ENCODE results near the gene DPPA5. TPM values are rescaled to one million over a fixed set of nuclear protein-coding genes. Genes with fewer than 3 reads are reported as not detected.

Gene DPPA5
- total RNA-seq, 2 donors from 2014 or later: 4.1 TPM; not detected in 1

DNA sequence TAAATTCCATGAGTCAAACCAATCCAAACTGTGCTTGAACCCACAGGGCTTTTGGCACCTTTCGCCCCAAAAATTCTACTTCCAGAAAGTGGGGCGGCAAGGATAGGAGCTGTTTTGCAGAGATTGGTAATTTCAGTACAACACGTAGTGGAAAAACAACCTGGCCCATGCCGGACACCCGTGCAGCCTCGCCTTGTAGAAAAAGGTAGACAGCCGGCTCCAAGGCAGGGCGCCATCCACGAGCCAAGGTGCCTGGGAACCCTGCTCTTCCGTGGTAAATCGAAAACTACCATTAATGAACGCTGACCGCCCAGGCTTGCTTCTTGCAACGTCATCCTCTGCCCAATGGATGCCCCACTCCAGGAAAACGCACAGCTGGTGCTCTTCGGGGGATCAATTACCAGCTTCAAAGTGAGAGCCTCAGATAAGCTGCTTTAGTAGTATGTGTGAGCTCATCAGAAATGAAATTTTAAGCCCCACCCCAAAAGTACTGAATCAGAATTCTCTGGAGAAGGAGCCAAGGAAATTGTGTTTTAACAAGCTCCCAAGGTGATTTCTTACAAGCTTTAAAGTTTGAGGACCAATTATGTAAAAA is 13.8 kb upstream of the DPPA5 start:
- DNase-seq (ENCODE audit: low spot score): no peak
- no peaks in the 10 kb centered on the region for H3K27me3 ChIP-seq (replicated peaks; ENCODE audit: insufficient read depth)
- no peaks in the 10 kb centered on the region for H3K36me3 ChIP-seq
- no peak overlapping the region for H3K27ac ChIP-seq
- TF ChIP-seq POLR2A (IDR thresholded peaks at IDR 0.05) (no peak), POLR2AphosphoS5 (IDR thresholded peaks at IDR 0.05) (no peak)
- TF ChIP-seq, protein P1, sequence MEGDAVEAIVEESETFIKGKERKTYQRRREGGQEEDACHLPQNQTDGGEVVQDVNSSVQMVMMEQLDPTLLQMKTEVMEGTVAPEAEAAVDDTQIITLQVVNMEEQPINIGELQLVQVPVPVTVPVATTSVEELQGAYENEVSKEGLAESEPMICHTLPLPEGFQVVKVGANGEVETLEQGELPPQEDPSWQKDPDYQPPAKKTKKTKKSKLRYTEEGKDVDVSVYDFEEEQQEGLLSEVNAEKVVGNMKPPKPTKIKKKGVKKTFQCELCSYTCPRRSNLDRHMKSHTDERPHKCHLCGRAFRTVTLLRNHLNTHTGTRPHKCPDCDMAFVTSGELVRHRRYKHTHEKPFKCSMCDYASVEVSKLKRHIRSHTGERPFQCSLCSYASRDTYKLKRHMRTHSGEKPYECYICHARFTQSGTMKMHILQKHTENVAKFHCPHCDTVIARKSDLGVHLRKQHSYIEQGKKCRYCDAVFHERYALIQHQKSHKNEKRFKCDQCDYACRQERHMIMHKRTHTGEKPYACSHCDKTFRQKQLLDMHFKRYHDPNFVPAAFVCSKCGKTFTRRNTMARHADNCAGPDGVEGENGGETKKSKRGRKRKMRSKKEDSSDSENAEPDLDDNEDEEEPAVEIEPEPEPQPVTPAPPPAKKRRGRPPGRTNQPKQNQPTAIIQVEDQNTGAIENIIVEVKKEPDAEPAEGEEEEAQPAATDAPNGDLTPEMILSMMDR (IDR thresholded peaks at IDR 0.05): no peak
- intact Hi-C loops (cut with DNase I): no loop called here
- no peaks in the 10 kb centered on the region for H3K9me3 ChIP-seq
- WGBS: 77% methylated on average over 16 of the region's 16 CpGs
- H3K4me1 ChIP-seq (replicated peaks): no peaks in the 10 kb centered on the region
- no peak overlapping the region for H3K4me3 ChIP-seq

DNA sequence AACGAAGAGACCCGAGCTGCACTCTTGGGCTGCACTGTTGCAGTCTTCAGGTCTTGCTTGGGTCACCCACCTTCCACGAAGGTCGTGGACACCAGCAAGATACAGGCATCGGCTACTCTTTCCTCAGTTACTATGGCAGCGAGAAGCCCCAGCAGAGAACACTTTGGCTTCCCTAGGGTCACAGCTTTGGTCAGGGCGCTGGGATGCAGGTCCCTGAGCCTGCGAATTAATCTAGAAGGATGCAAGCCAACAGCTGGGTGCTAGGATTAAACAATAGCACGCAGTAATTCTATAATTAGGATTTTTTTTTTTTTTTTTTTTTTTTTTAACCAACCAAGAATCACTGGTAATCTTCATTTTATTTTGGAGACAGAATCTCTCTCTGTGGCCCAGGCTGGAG is 10.5 kb upstream of the DPPA5 start:
- no peak overlapping the region for H3K27ac ChIP-seq
- H3K4me3 ChIP-seq: no peak overlapping the region
- no peaks in the 10 kb centered on the region for H3K9me3 ChIP-seq
- TF ChIP-seq POLR2A (IDR thresholded peaks at IDR 0.05) (no peak), POLR2AphosphoS5 (IDR thresholded peaks at IDR 0.05) (no peak)
- TF ChIP-seq, protein P1 (IDR thresholded peaks at IDR 0.05): no peak
- no peaks in the 10 kb centered on the region for H3K4me1 ChIP-seq (replicated peaks)
- intact Hi-C loops (cut with DNase I): no loop called here
- 95% methylated on average over 9 of the region's 9 CpGs for WGBS
- no peaks in the 10 kb centered on the region for H3K36me3 ChIP-seq
- H3K27me3 ChIP-seq (replicated peaks; ENCODE audit: insufficient read depth): no peaks in the 10 kb centered on the region
- no peak for DNase-seq (ENCODE audit: low spot score)

DNA sequence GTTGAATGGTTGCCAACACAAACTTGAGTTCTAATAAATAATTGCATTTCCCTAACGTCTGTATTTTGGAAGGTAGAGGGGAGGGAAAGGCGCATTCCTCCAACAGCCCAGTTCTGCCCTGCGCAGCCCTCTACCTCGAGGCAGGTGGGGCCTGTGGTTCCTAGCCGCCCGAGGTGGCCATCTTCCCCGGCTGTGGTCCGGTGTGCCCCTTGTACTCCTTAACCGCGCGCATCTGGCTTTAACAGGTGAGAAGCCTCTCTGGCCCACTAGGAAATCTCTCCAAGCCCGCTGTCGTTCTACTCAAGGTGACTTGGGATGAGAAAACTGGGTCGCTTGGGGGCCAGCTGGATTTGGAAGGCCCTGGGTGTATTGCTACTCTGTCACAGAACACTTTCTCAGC is 10.0 kb upstream of the DPPA5 start:
- H3K9me3 ChIP-seq: no peaks in the 10 kb centered on the region
- H3K27ac ChIP-seq: no peak overlapping the region
- intact Hi-C loops (cut with DNase I): no loop called here
- 88% methylated on average over 14 of the region's 14 CpGs for WGBS
- no peak overlapping the region for H3K4me3 ChIP-seq
- no peaks in the 10 kb centered on the region for H3K36me3 ChIP-seq
- no peaks in the 10 kb centered on the region for H3K4me1 ChIP-seq (replicated peaks)
- TF ChIP-seq POLR2A (IDR thresholded peaks at IDR 0.05): no peak
- no peak for TF ChIP-seq POLR2AphosphoS5 (IDR thresholded peaks at IDR 0.05)
- TF ChIP-seq, protein P1 (IDR thresholded peaks at IDR 0.05): no peak
- no peak for DNase-seq (ENCODE audit: low spot score)
- no peaks in the 10 kb centered on the region for H3K27me3 ChIP-seq (replicated peaks; ENCODE audit: insufficient read depth)

DNA sequence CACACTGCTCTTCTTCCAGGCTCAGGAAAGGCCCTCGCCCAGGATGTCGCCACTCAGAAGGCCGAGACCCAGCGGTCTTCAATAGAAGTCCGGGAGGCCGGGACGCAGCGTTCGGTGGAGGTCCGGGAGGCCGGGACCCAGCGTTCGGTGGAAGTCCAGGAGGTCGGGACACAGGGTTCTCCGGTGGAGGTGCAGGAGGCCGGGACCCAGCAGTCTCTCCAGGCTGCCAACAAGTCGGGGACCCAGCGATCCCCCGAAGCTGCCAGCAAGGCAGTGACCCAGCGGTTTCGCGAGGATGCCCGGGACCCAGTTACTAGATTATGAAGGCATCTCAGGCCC is 9.4 kb upstream of the DPPA5 start:
- 98% methylated on average over 23 of the region's 23 CpGs for WGBS
- Histone ChIP-seq H3K4me3 (no peak overlapping the region), H3K36me3 (no peaks in the 10 kb centered on the region), H3K27ac (no peak overlapping the region), H3K27me3 (replicated peaks; ENCODE audit: insufficient read depth) (no peaks in the 10 kb centered on the region), H3K9me3 (no peaks in the 10 kb centered on the region), H3K4me1 (replicated peaks) (no peaks in the 10 kb centered on the region)
- intact Hi-C loops (cut with DNase I): no loop called here
- DNase-seq (ENCODE audit: low spot score): no peak
- TF ChIP-seq POLR2AphosphoS5 (IDR thresholded peaks at IDR 0.05) (no peak), POLR2A (IDR thresholded peaks at IDR 0.05) (no peak)
- TF ChIP-seq, protein P1 (IDR thresholded peaks at IDR 0.05): no peak

DNA sequence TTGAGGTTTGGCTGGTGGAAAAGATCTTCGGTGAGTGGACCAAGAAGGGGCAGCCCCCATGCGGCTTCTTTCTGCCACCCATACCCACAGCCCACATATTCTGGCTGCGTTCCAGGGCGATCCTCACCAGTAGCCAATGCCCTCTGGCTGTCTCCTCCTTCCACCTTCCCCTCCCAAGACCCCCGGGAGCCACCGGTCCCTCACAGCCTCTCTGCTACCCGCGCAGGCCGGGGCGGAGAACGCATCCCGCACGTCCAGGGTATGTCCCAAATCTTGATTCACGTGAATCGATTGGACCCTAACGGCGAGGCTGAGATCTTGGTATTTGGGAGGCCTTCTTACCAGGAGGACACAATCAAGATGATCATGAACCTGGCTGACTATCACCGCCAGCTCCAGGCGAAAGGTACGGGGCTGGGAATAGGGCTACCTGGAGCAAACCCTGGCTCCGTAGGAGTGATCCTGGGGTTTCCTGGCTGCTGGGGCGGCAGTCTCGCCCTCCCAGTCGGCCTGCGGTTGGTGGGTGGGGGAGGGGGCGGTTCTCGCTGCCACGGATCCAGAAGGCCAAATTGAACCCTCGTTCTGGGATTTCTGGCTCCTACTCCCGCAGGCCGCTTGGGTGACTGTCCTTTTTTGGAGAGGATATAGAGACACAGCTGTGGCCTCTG is 8.9 kb upstream of the DPPA5 start:
- intact Hi-C loops (cut with DNase I): no loop called here

More for the DNA sequence above, 8.9 kb upstream of the DPPA5 start:
- Histone ChIP-seq H3K9me3 (no peaks in the 10 kb centered on the region), H3K4me1 (replicated peaks) (no peaks in the 10 kb centered on the region), H3K4me3 (no peak overlapping the region), H3K27ac (no peak overlapping the region), H3K27me3 (replicated peaks; ENCODE audit: insufficient read depth) (no peaks in the 10 kb centered on the region), H3K36me3 (no peaks in the 10 kb centered on the region)
- DNase-seq (ENCODE audit: low spot score): no peak
- WGBS: 96% methylated on average over 31 of the region's 31 CpGs
- TF ChIP-seq, protein P1 (IDR thresholded peaks at IDR 0.05): no peak
- TF ChIP-seq POLR2AphosphoS5 (IDR thresholded peaks at IDR 0.05): no peak

Measured in prostate gland (tissue), 2 donors.